Activated naive CD4-positive, alpha-beta T cell treated with anti-CD3 and anti-CD28 coated beads, Interleukin-2, amount 50 U/mL, for 72 hours (primary cell): ENCODE results near the gene NUP133. TPM values are rescaled to one million over a fixed set of nuclear protein-coding genes. Genes with fewer than 3 reads are reported as not detected.
A peak's percentile ranks its signal among the peaks of the same experiment; 100 is the strongest.

Experiments
- ATAC-seq, 2 donors: fragments of 150-1000 bp; cut with Tn5 transposase; 2 replicates each; pipeline ENCODE4 v1.10.0; 2021; ENCODE audit warnings: mild to moderate bottlenecking in 2 of 2, moderate library complexity in 2 of 2
- DNase-seq, 2 donors: peaks; one replicate each; pipeline ENCODE4 v3.0.0; 2021 to 2022; ENCODE audit warnings: low spot score in 2 of 2
- H3K27ac Mint-ChIP-seq, 2 donors: one replicate each; pipeline ENCODE4 v1.8.0; 2022; ENCODE audit warnings: mild to moderate bottlenecking in 2 of 2, mixed read lengths in 2 of 2
- H3K36me3 Mint-ChIP-seq, 2 donors: one replicate each; pipeline ENCODE4 v1.8.0; 2022; ENCODE audit warnings: mixed read lengths in 2 of 2
- H3K9me3 Mint-ChIP-seq, 2 donors: one replicate each; pipeline ENCODE4 v1.8.0; 2022; ENCODE audit warnings: mixed read lengths in 2 of 2
- total RNA-seq, 2 donors: library from RNA; stranded (reverse); gene quantifications; one replicate each; pipeline ENCODE4 v1.2.3, GENCODE V29; 2022

Gene NUP133
- total RNA-seq, 2 donors from 2014 or later: 52.7 to 55.7 TPM

- DNase-seq: no peak
- Mint-ChIP-seq H3K27ac (no peak overlapping the region), H3K36me3 (peaks cover 12 to 15% of the 10 kb centered on the region in 2 donors), H3K9me3 (no peaks in the 10 kb centered on the region)
- ATAC-seq: no peak
These were observed 37.0 kb downstream of the NUP133 start for GRCh38 chr1:229471175-229471574.

GRCh38 chr1:229470406-229471043 is 37.6 kb downstream of the NUP133 start:
- ATAC-seq (no peak), DNase-seq (no peak)
- Mint-ChIP-seq H3K9me3 (no peaks in the 10 kb centered on the region), H3K27ac (peak overlapping the region in 1 of 2 donors; percentile 51), H3K36me3 (peaks cover 12 to 15% of the 10 kb centered on the region in 2 donors)

- no peak overlapping the region for H3K27ac Mint-ChIP-seq
- ATAC-seq (no peak), DNase-seq (no peak)
- no peaks in the 10 kb centered on the region for H3K9me3 Mint-ChIP-seq
- H3K36me3 Mint-ChIP-seq: peaks cover 11 to 30% of the 10 kb centered on the region in 2 donors
These were observed 41.3 kb downstream of the NUP133 start for GRCh38 chr1:229466887-229467286.

- H3K9me3 Mint-ChIP-seq: no peaks in the 10 kb centered on the region
- H3K27ac Mint-ChIP-seq: no peak overlapping the region
- peaks cover 8 to 30% of the 10 kb centered on the region in 2 donors for H3K36me3 Mint-ChIP-seq
- ATAC-seq (no peak), DNase-seq (no peak)
These were observed 43.5 kb downstream of the NUP133 start for GRCh38 chr1:229464672-229465071.

- Mint-ChIP-seq H3K9me3 (no peaks in the 10 kb centered on the region), H3K36me3 (peaks cover 11 to 26% of the 10 kb centered on the region in 2 donors), H3K27ac (no peak overlapping the region)
- ATAC-seq: no peak
- no peak for DNase-seq
These were observed 47.0 kb downstream of the NUP133 start for GRCh38 chr1:229461032-229461668.

GRCh38 chr1:229459815-229460214 is 48.3 kb downstream of the NUP133 start:
- ATAC-seq (no peak), DNase-seq (no peak)
- H3K9me3 Mint-ChIP-seq: no peaks in the 10 kb centered on the region
- no peak overlapping the region for H3K27ac Mint-ChIP-seq
- peaks cover 7 to 20% of the 10 kb centered on the region in 2 donors for H3K36me3 Mint-ChIP-seq

- ATAC-seq: no peak
- Mint-ChIP-seq H3K27ac (no peak overlapping the region), H3K36me3 (peaks cover 5 to 6% of the 10 kb centered on the region in 2 donors), H3K9me3 (no peaks in the 10 kb centered on the region)
- no peak for DNase-seq
These were observed 50.7 kb downstream of the NUP133 start for GRCh38 chr1:229457436-229457835.

- H3K36me3 Mint-ChIP-seq: peaks cover 5 to 6% of the 10 kb centered on the region in 2 donors
- ATAC-seq: no peak
- H3K27ac Mint-ChIP-seq: no peak overlapping the region
- no peak for DNase-seq
- no peaks in the 10 kb centered on the region for H3K9me3 Mint-ChIP-seq
These were observed 52.1 kb downstream of the NUP133 start for GRCh38 chr1:229456016-229456415.

- no peaks in the 10 kb centered on the region for H3K36me3 Mint-ChIP-seq
- H3K9me3 Mint-ChIP-seq: no peaks in the 10 kb centered on the region
- DNase-seq: no peak
- ATAC-seq: no peak
- no peak overlapping the region for H3K27ac Mint-ChIP-seq
These were observed 54.1 kb downstream of the NUP133 start for GRCh38 chr1:229454056-229454455.

- DNase-seq: no peak
- Mint-ChIP-seq H3K9me3 (no peaks in the 10 kb centered on the region), H3K27ac (no peak overlapping the region), H3K36me3 (peaks cover 0 to 5% of the 10 kb centered on the region in 2 donors)
- no peak for ATAC-seq
These were observed 55.0 kb downstream of the NUP133 start for GRCh38 chr1:229452956-229453801.

GRCh38 chr1:229448845-229449244 is 59.3 kb downstream of the NUP133 start:
- ATAC-seq: no peak
- DNase-seq: no peak
- H3K9me3 Mint-ChIP-seq: no peaks in the 10 kb centered on the region
- H3K27ac Mint-ChIP-seq: no peak overlapping the region
- H3K36me3 Mint-ChIP-seq: peaks cover 0 to 18% of the 10 kb centered on the region in 2 donors

- ATAC-seq (no peak), DNase-seq (no peak)
- Mint-ChIP-seq H3K9me3 (no peaks in the 10 kb centered on the region), H3K36me3 (peaks cover 0 to 18% of the 10 kb centered on the region in 2 donors), H3K27ac (no peak overlapping the region)
These were observed 59.8 kb downstream of the NUP133 start for GRCh38 chr1:229448354-229448753.

GRCh38 chr1:229447809-229448252 is 60.3 kb downstream of the NUP133 start:
- H3K9me3 Mint-ChIP-seq: no peaks in the 10 kb centered on the region
- peaks cover 0 to 18% of the 10 kb centered on the region in 2 donors for H3K36me3 Mint-ChIP-seq
- DNase-seq: no peak
- ATAC-seq: no peak
- no peak overlapping the region for H3K27ac Mint-ChIP-seq

- peaks cover 1 to 19% of the 10 kb centered on the region in 2 donors for H3K36me3 Mint-ChIP-seq
- no peak for ATAC-seq
These were observed 62.3 kb downstream of the NUP133 start for GRCh38 chr1:229445828-229446227.

GRCh38 chr1:229440851-229441537 is 67.1 kb downstream of the NUP133 start:
- peaks cover 12 to 39% of the 10 kb centered on the region in 2 donors for H3K36me3 Mint-ChIP-seq
- H3K27ac Mint-ChIP-seq: peak overlapping the region; percentile 53 to 66
- DNase-seq (no peak), ATAC-seq (peak; percentile 92 to 96)
- no peaks in the 10 kb centered on the region for H3K9me3 Mint-ChIP-seq

More at GRCh38 chr1:229445828-229446227, 62.3 kb downstream of the NUP133 start:
- Mint-ChIP-seq H3K27ac (no peak overlapping the region), H3K9me3 (no peaks in the 10 kb centered on the region)
- no peak for DNase-seq

- no peak for DNase-seq
- H3K36me3 Mint-ChIP-seq: peaks cover 12 to 32% of the 10 kb centered on the region in 2 donors
These were observed 70.1 kb downstream of the NUP133 start for GRCh38 chr1:229438021-229438420.

More at GRCh38 chr1:229438021-229438420, 70.1 kb downstream of the NUP133 start:
- ATAC-seq: no peak
- Mint-ChIP-seq H3K9me3 (no peaks in the 10 kb centered on the region), H3K27ac (no peak overlapping the region)
